Dermis lymphatic vessel endothelial cell (primary cell): ENCODE data around the gene SYNM. TPM values are rescaled to one million over a fixed set of nuclear protein-coding genes. Genes with fewer than 3 reads are reported as not detected.

Experiments
- total RNA-seq: library from RNA; depleted of rRNA; stranded (reverse); fragments of >200 nt; gene quantifications from 2 replicates; pipeline ENCODE4 v1.2.1, GENCODE V29; 2014

Gene SYNM
- 86.0 and 167 TPM in 2 replicates for total RNA-seq

DNA sequence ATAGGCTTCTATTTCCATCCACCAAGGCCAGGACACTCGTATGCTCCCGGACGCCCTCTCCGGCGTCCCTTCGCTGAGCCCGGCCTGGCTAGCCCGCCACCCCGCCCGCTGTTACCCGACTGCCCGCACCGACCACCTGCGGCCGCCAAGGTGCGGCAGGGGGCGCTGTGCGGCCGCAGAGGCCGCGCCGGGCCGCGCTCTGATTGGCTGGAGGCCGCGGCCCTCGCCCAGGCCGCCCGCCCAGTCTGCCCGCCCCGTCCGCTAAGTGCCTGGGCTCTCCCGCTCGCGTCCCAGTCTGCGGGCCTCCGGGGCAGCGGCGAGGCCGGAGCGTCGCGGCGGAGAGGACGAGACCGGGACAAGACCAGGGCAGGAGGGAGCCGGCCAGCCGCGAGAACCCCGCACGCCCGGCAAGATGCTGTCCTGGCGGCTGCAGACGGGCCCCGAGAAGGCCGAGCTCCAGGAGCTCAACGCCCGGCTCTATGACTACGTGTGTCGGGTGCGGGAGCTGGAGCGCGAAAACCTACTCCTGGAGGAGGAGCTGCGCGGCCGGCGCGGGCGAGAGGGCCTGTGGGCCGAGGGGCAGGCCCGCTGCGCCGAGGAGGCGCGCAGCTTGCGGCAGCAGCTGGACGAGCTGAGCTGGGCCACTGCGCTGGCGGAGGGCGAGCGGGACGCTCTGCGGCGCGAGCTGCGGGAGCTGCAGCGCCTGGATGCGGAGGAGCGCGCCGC lies at the start of gene SYNM:
TSS of gene SYNM (plus strand) at position 293 of the 726 bp plus-strand sequence. CDS start at position 413, 120 bp downstream.

Other genes starting within 250 kb of the SYNM start
- gene PGPEP1L, start 97.3 kb upstream of the SYNM start, total RNA-seq = not detected in 2 replicates
- 7.9 and 11.8 TPM in 2 replicates for gene TTC23, start 144.5 kb downstream of the SYNM start, total RNA-seq
- gene LRRC28, start 146.4 kb downstream of the SYNM start, total RNA-seq = 12.1 and 14.2 TPM in 2 replicates